Cardiac fibroblast (primary cell): ENCODE data around the gene ABCA6.

Source experiments
- DNase-seq, 2 donors: peaks; one replicate each; pipeline versions ENCODE4 v3.0.0 to v3.0.0-alpha.2; 2010; ENCODE audit warnings: low read depth in 2 of 2
- H3K4me3 ChIP-seq, 2 donors: replicated peaks in 1 of 2; 1 replicate in 1 of 2; 2 replicates in 1 of 2; pipeline ENCODE4 v1.5.1; 2011; ENCODE audit warnings: low read depth in 2 of 2, low read length in 2 of 2, mild to moderate bottlenecking in 2 of 2, moderate library complexity in 1 of 2
- TF ChIP-seq, protein P1 (sequence below): IDR thresholded peaks from one replicate; pipeline ENCODE4 v1.5.1; 2011; ENCODE audit warnings: low read depth, mild to moderate bottlenecking, low read length, inconsistent platforms

The ABCA6 gene, protein sequence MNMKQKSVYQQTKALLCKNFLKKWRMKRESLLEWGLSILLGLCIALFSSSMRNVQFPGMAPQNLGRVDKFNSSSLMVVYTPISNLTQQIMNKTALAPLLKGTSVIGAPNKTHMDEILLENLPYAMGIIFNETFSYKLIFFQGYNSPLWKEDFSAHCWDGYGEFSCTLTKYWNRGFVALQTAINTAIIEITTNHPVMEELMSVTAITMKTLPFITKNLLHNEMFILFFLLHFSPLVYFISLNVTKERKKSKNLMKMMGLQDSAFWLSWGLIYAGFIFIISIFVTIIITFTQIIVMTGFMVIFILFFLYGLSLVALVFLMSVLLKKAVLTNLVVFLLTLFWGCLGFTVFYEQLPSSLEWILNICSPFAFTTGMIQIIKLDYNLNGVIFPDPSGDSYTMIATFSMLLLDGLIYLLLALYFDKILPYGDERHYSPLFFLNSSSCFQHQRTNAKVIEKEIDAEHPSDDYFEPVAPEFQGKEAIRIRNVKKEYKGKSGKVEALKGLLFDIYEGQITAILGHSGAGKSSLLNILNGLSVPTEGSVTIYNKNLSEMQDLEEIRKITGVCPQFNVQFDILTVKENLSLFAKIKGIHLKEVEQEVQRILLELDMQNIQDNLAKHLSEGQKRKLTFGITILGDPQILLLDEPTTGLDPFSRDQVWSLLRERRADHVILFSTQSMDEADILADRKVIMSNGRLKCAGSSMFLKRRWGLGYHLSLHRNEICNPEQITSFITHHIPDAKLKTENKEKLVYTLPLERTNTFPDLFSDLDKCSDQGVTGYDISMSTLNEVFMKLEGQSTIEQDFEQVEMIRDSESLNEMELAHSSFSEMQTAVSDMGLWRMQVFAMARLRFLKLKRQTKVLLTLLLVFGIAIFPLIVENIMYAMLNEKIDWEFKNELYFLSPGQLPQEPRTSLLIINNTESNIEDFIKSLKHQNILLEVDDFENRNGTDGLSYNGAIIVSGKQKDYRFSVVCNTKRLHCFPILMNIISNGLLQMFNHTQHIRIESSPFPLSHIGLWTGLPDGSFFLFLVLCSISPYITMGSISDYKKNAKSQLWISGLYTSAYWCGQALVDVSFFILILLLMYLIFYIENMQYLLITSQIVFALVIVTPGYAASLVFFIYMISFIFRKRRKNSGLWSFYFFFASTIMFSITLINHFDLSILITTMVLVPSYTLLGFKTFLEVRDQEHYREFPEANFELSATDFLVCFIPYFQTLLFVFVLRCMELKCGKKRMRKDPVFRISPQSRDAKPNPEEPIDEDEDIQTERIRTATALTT (N-terminal part only)

DNA sequence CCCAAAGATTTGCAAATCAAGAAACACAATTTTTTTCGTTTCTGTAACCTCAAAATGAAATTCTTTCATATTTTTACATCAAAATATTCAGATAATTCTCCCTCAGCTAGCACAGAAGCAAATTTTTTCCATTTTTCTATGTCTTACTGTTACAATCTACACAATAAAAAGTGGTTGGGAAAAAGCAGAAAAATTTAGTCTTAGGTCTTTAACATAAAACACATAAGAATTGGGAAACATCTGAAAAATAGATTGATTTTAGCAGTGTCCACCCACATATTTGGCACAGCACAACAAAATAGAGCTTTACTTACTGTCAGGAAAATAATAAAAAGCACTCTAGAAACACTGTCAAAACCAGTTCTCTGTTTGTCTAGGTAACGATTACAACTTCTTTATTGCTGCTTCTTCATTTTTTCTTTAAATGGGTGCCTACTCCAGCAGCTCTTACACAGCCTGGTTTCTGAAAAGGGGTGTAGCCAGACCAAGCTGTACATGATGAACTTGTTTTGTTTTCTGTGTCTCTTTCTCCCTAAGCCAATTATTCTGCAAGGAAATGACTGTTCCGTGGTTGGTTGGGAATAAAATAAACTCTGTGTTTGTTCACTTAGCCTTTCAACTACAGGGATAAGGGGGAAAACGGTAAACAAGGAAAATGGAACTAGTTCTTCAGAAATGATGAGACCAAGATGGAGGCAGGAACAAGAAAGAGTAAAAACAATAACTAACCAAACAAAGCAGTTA, at the start of gene ABCA6:
Gene ABCA6 (minus strand): TSS at position 465 of the 744 bp plus-strand sequence. CDS start 1,192 bp downstream, outside the sequence.
- DNase-seq, result peak; percentile 90 to 93
- peak within 1 kb of the TSS; percentile 44 to 58 for H3K4me3 ChIP-seq
- TF ChIP-seq, protein P1, sequence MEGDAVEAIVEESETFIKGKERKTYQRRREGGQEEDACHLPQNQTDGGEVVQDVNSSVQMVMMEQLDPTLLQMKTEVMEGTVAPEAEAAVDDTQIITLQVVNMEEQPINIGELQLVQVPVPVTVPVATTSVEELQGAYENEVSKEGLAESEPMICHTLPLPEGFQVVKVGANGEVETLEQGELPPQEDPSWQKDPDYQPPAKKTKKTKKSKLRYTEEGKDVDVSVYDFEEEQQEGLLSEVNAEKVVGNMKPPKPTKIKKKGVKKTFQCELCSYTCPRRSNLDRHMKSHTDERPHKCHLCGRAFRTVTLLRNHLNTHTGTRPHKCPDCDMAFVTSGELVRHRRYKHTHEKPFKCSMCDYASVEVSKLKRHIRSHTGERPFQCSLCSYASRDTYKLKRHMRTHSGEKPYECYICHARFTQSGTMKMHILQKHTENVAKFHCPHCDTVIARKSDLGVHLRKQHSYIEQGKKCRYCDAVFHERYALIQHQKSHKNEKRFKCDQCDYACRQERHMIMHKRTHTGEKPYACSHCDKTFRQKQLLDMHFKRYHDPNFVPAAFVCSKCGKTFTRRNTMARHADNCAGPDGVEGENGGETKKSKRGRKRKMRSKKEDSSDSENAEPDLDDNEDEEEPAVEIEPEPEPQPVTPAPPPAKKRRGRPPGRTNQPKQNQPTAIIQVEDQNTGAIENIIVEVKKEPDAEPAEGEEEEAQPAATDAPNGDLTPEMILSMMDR, result no peak

DNA sequence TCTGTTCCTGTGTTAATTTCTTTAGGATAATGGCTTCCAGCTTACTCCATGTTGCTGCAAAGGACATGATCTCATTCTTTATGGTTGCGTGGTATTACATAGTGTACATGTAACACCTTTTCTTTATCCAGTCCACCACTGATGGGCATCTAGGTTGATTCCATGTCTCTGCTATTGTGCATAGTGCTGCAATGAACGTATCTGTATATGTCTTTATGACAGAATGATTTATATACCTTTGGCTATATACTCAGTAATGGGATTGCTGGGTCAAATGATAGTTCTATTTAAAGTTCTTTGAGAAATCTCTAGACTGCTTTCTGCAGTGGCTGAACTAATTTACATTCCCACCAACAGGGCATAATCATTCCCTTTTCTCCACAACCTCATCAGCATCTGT, 47.1 kb upstream of the ABCA6 start:
- TF ChIP-seq, protein P1, result no peak
- no peak overlapping the region for H3K4me3 ChIP-seq
- no peak for DNase-seq

DNA sequence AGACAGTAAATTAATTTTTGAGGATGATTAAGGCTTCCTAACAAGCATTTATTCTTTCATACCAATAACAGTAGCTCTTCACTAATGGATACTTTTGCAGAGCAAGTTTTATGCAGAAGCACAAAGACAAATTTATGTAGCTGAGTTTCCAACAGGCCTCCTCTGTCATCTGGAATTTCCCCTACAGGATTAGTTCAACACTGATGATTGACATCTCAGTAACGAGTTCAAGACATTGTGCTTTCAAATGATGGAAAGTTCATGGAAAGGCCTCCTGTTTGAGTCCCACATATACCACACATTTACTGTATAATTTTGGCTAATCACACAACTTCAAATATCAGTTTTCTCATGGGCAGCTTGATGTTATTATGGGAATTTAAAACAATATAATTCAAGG, 46.4 kb upstream of the ABCA6 start:
- no peak for DNase-seq
- H3K4me3 ChIP-seq, result no peak overlapping the region
- TF ChIP-seq, protein P1, result no peak

DNA sequence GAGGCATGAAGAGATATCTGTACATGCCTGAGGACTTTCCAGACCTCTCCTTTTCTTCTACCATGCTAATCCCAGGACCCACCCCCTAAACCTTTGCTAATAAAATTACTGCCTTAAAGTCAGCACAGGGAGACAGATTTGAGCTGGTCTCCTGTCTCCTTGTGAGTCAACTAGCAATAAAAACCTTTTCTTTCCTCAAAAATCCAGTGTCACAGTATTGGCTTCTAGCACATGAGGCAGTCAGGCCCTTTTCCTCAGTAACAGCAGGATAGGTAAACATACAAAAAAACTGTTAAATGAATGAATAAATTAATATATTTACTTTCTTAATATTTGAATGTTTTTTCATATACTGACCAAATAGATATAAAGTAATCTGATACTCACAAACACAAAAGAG, 45.6 kb upstream of the ABCA6 start:
- no peak for DNase-seq
- TF ChIP-seq, protein P1, result no peak
- no peak overlapping the region for H3K4me3 ChIP-seq

DNA sequence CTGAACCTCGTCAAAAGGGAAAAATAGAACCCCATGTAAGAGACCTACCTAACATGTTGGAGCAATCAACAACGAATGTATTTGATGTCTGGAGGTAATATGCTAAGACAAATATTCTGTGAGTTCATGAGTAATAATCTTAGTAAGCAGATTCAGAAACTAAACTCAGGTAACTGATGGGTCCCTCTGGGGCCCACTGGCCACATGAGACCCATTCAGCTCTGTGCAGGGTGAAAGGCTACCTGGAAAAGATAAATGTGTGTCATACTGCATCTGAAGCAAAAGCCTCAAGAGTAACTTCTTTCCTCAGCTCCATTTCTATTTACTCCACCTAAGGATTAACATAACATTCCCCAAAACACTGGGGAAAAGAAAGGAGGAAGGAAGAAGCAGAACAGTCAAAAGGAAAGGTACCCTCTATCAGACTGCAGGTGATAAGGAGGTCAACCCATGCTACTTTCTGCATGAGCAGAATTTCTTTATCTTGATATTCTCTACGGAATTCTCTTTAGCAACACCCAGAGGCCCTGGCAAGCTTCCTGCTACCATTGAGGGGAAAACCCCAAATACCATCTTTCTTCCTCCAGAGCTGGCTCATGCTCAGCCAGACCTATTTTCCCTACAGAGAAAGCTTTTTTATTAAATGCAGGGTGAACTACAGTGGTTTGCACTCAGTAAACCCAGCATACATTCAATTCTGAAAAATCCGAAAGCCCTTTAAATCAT, 37.7 kb upstream of the ABCA6 start:
- DNase-seq, result peak; percentile 67 to 82

More for the DNA sequence above, 37.7 kb upstream of the ABCA6 start:
- TF ChIP-seq, protein P1, result no peak
- no peak overlapping the region for H3K4me3 ChIP-seq
